ENCODE measurements around the gene HPS4. TPM values are rescaled to one million over a fixed set of nuclear protein-coding genes. Genes with fewer than 3 reads are reported as not detected.

The HPS4 gene
- total and polyA plus RNA-seq, 4 donors, result 5.4 to 26.2 (median 12.6) TPM

DNA sequence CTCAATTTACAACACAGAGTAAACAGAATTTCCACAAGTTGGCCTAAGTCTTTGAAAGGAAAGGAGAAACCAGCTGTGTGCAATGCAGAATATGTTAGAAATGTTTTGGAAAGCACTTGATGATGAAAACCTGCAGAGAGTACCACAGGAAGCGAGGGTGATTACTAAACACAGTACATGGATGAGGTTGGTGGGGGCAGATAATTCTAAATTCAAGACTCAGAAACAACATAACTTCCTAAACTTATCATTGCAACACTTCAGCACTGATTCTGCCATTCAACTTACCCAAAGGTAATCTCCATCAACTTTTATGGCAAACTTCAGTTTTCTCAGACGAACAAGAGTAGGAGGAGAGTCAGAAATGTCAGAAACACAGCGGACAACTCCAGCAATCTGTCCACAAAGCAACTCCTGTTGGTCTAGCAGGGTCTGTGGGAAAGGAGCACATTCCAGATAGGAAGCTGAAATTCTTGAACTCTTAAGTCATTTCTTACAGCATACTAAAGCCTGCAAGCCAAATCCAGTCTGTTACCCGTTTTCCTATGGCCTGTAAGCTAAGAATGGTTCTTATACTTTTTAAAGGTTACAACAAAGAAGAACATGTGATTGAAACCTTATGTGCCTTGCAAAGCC lies 6.8 kb downstream of the HPS4 start:
- Histone ChIP-seq H3K4me3 (ENCODE audit: low read depth in 1 of 3, low read length in 3 of 3) (no peak overlapping the region), H3K9ac (ENCODE audit: low read depth in 1 of 2, low read length in 2 of 2) (no peak overlapping the region), H3K27ac (ENCODE audit: low read depth in 1 of 2, low read length in 2 of 2) (no peak overlapping the region), H3K36me3 (ENCODE audit: control insufficient read depth in 4 of 4, insufficient read depth in 3 of 4, low read depth in 1 of 4, low read length in 3 of 4) (peaks cover 14 to 32% (median 30%) of the 10 kb centered on the region in 4 donors), H3K4me1 (ENCODE audit: control insufficient read depth in 4 of 4, insufficient read depth in 4 of 4, low read length in 3 of 4) (peaks cover 3 to 34% (median 26%) of the 10 kb centered on the region in 4 donors), H3K9me3 (ENCODE audit: control insufficient read depth in 4 of 4, low read length in 3 of 4) (no peaks in the 10 kb centered on the region), H3K27me3 (ENCODE audit: control insufficient read depth in 4 of 4, insufficient read depth in 4 of 4, low read length in 3 of 4) (no peaks in the 10 kb centered on the region)
- DNase-seq (ENCODE audit: low spot score), result no peak
- WGBS, result 90% methylated on average over 4 of the region's 4 CpGs
- TF ChIP-seq, protein P1, sequence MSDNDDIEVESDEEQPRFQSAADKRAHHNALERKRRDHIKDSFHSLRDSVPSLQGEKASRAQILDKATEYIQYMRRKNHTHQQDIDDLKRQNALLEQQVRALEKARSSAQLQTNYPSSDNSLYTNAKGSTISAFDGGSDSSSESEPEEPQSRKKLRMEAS (IDR thresholded peaks at IDR 0.05), result no peak
- no peak for TF ChIP-seq GABPA (IDR thresholded peaks at IDR 0.05 in 1 of 2, conservative IDR thresholded peaks at IDR 0.05 in 1 of 2)
- TF ChIP-seq, protein P2, sequence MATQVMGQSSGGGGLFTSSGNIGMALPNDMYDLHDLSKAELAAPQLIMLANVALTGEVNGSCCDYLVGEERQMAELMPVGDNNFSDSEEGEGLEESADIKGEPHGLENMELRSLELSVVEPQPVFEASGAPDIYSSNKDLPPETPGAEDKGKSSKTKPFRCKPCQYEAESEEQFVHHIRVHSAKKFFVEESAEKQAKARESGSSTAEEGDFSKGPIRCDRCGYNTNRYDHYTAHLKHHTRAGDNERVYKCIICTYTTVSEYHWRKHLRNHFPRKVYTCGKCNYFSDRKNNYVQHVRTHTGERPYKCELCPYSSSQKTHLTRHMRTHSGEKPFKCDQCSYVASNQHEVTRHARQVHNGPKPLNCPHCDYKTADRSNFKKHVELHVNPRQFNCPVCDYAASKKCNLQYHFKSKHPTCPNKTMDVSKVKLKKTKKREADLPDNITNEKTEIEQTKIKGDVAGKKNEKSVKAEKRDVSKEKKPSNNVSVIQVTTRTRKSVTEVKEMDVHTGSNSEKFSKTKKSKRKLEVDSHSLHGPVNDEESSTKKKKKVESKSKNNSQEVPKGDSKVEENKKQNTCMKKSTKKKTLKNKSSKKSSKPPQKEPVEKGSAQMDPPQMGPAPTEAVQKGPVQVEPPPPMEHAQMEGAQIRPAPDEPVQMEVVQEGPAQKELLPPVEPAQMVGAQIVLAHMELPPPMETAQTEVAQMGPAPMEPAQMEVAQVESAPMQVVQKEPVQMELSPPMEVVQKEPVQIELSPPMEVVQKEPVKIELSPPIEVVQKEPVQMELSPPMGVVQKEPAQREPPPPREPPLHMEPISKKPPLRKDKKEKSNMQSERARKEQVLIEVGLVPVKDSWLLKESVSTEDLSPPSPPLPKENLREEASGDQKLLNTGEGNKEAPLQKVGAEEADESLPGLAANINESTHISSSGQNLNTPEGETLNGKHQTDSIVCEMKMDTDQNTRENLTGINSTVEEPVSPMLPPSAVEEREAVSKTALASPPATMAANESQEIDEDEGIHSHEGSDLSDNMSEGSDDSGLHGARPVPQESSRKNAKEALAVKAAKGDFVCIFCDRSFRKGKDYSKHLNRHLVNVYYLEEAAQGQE (IDR thresholded peaks at IDR 0.05), result no peak
- TF ChIP-seq, protein P3, sequence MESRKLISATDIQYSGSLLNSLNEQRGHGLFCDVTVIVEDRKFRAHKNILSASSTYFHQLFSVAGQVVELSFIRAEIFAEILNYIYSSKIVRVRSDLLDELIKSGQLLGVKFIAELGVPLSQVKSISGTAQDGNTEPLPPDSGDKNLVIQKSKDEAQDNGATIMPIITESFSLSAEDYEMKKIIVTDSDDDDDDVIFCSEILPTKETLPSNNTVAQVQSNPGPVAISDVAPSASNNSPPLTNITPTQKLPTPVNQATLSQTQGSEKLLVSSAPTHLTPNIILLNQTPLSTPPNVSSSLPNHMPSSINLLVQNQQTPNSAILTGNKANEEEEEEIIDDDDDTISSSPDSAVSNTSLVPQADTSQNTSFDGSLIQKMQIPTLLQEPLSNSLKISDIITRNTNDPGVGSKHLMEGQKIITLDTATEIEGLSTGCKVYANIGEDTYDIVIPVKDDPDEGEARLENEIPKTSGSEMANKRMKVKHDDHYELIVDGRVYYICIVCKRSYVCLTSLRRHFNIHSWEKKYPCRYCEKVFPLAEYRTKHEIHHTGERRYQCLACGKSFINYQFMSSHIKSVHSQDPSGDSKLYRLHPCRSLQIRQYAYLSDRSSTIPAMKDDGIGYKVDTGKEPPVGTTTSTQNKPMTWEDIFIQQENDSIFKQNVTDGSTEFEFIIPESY (IDR thresholded peaks at IDR 0.05), result no peak

DNA sequence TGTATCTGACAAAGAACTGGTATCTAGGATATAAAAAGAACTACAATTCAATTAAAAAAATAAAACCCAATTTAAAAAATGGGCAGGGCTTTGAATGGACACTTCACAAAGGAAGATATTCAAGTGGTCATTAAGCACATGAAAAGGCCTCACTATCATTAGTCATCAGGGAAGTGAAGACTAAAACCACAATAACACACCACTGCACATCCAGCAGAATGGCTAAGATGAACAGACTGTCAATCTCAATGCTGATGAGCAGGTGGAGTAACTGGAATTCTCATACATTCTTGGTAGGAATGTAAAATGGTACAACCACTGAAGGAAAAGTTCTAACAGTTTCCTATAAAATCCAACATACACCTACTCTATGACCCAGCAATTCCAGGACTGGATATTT lies 8.9 kb downstream of the HPS4 start:
- DNase-seq (ENCODE audit: low spot score), result no peak
- Histone ChIP-seq H3K27ac (ENCODE audit: low read depth in 1 of 2, low read length in 2 of 2) (no peak overlapping the region), H3K27me3 (ENCODE audit: control insufficient read depth in 4 of 4, insufficient read depth in 4 of 4, low read length in 3 of 4) (no peaks in the 10 kb centered on the region), H3K4me1 (ENCODE audit: control insufficient read depth in 4 of 4, insufficient read depth in 4 of 4, low read length in 3 of 4) (peaks cover 3 to 12% (median 8%) of the 10 kb centered on the region in 4 donors), H3K9ac (ENCODE audit: low read depth in 1 of 2, low read length in 2 of 2) (no peak overlapping the region), H3K4me3 (ENCODE audit: low read depth in 1 of 3, low read length in 3 of 3) (no peak overlapping the region), H3K9me3 (ENCODE audit: control insufficient read depth in 4 of 4, low read length in 3 of 4) (no peaks in the 10 kb centered on the region), H3K36me3 (ENCODE audit: control insufficient read depth in 4 of 4, insufficient read depth in 3 of 4, low read depth in 1 of 4, low read length in 3 of 4) (peaks cover 28 to 53% (median 49%) of the 10 kb centered on the region in 4 donors)
- TF ChIP-seq, protein P2 (IDR thresholded peaks at IDR 0.05), result no peak
- TF ChIP-seq SP1 (IDR thresholded peaks at IDR 0.05) (no peak), RXRA (IDR thresholded peaks at IDR 0.05) (no peak), RAD21 (IDR thresholded peaks at IDR 0.05) (no peak), FOXA2 (IDR thresholded peaks at IDR 0.05) (no peak), FOXA1 (IDR thresholded peaks at IDR 0.05) (no peak), NR2F2 (IDR thresholded peaks at IDR 0.05) (no peak), TAF1 (conservative IDR thresholded peaks at IDR 0.05) (no peak), HNF4A (conservative IDR thresholded peaks at IDR 0.05) (no peak), JUND (IDR thresholded peaks at IDR 0.05) (no peak), YY1 (IDR thresholded peaks at IDR 0.05) (no peak)
- TF ChIP-seq, protein P3 (IDR thresholded peaks at IDR 0.05), result no peak
- TF ChIP-seq, protein P4, sequence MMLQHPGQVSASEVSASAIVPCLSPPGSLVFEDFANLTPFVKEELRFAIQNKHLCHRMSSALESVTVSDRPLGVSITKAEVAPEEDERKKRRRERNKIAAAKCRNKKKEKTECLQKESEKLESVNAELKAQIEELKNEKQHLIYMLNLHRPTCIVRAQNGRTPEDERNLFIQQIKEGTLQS (IDR thresholded peaks at IDR 0.05), result no peak
- TF ChIP-seq, protein P1 (IDR thresholded peaks at IDR 0.05), result no peak
- TF ChIP-seq, protein P5, sequence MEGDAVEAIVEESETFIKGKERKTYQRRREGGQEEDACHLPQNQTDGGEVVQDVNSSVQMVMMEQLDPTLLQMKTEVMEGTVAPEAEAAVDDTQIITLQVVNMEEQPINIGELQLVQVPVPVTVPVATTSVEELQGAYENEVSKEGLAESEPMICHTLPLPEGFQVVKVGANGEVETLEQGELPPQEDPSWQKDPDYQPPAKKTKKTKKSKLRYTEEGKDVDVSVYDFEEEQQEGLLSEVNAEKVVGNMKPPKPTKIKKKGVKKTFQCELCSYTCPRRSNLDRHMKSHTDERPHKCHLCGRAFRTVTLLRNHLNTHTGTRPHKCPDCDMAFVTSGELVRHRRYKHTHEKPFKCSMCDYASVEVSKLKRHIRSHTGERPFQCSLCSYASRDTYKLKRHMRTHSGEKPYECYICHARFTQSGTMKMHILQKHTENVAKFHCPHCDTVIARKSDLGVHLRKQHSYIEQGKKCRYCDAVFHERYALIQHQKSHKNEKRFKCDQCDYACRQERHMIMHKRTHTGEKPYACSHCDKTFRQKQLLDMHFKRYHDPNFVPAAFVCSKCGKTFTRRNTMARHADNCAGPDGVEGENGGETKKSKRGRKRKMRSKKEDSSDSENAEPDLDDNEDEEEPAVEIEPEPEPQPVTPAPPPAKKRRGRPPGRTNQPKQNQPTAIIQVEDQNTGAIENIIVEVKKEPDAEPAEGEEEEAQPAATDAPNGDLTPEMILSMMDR (IDR thresholded peaks at IDR 0.05; ENCODE audit: low read depth, low read length, missing input control), result no peak
